GM18870 (cell line): ENCODE measurements around the gene MCFD2.
A peak's percentile ranks its signal among the peaks of the same experiment; 100 is the strongest.

Experiments
- ATAC-seq: cut with Tn5 transposase; IDR thresholded peaks from one replicate; pipeline ENCODE4 v1.9.1; 2021; ENCODE audit warnings: moderate library complexity; ENCODE audit not compliant: unreplicated experiment

MCFD2 gene

GRCh38 chr2:46939626-46940359 lies 24.2 kb upstream of the MCFD2 start:
- ATAC-seq, result no peak

- no peak for ATAC-seq
Measured at GRCh38 chr2:46937471-46937901, 21.9 kb upstream of the MCFD2 start.

- no peak for ATAC-seq
Measured at GRCh38 chr2:46936566-46936965, 21.0 kb upstream of the MCFD2 start.

GRCh38 chr2:46935071-46935470 lies 19.5 kb upstream of the MCFD2 start:
- ATAC-seq, result no peak

- ATAC-seq, result no peak
Measured at GRCh38 chr2:46929612-46930011, 14.0 kb upstream of the MCFD2 start.

- no peak for ATAC-seq
Measured at GRCh38 chr2:46926863-46927262, 11.3 kb upstream of the MCFD2 start.

GRCh38 chr2:46925474-46926351 lies 10.1 kb upstream of the MCFD2 start:
- no peak for ATAC-seq

GRCh38 chr2:46924608-46925007 lies 9.0 kb upstream of the MCFD2 start:
- ATAC-seq, result no peak

- ATAC-seq, result no peak
Measured at GRCh38 chr2:46924038-46924437, 8.4 kb upstream of the MCFD2 start.

GRCh38 chr2:46923041-46923528 lies 7.5 kb upstream of the MCFD2 start:
- no peak for ATAC-seq

GRCh38 chr2:46922606-46923005 lies 7.0 kb upstream of the MCFD2 start:
- ATAC-seq, result no peak

GRCh38 chr2:46921676-46922448 lies 6.3 kb upstream of the MCFD2 start:
- no peak for ATAC-seq

- no peak for ATAC-seq
Measured at GRCh38 chr2:46917628-46918027, 2.0 kb upstream of the MCFD2 start.

GRCh38 chr2:46915811-46916630 lies 415 bp upstream of the MCFD2 start:
- ATAC-seq, result peak; percentile 78

- ATAC-seq, result no peak
Measured at GRCh38 chr2:46914578-46915230, 902 bp downstream of the MCFD2 start.

- ATAC-seq, result no peak
Measured at GRCh38 chr2:46913471-46914381, 1.9 kb downstream of the MCFD2 start.

GRCh38 chr2:46909771-46910419 lies 5.7 kb downstream of the MCFD2 start:
- ATAC-seq, result peak; percentile 95

GRCh38 chr2:46909150-46909549 lies 6.5 kb downstream of the MCFD2 start:
- no peak for ATAC-seq
